Subcutaneous adipose tissue (tissue), 4 donors: ENCODE data around the gene PAM. TPM values are rescaled to one million over a fixed set of nuclear protein-coding genes. Genes with fewer than 3 reads are reported as not detected.

ENCODE experiments used
- CTCF ChIP-seq: fragments of 450-650 bp; IDR thresholded peaks from one replicate; pipeline ENCODE4 v1.5.1; 2016; ENCODE audit warnings: low read depth, mild to moderate bottlenecking, control low read depth, antibody characterized with exemption, moderate library complexity
- total RNA-seq, 4 donors: library from RNA; depleted of rRNA; stranded (reverse); fragments of >200 nt; gene quantifications; one replicate each; pipeline ENCODE4 v1.1.0, GENCODE V29; 2016

The PAM gene
- total RNA-seq, 4 donors from 2014 or later = 142 to 289 (median 225) TPM

DNA sequence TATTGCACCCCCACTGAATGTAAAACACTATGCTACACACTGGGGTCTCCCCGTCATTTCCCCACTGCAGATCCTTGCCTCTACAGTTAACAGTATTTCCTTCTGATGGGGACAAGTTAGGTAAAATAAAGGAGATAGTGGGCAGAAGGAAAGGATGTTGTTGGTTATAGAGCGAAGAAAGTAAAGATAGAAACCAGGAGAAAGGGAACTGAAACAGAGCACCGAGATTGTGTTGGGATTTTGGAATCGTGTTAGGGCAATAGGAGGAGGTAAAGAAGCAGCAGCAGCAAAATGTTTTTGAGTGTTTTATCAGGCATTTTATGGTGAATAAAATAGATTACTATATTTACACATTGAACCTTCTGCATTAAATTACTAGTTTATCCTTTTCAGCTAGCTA lies 60.0 kb downstream of the PAM start:
- no peak for TF ChIP-seq CTCF

DNA sequence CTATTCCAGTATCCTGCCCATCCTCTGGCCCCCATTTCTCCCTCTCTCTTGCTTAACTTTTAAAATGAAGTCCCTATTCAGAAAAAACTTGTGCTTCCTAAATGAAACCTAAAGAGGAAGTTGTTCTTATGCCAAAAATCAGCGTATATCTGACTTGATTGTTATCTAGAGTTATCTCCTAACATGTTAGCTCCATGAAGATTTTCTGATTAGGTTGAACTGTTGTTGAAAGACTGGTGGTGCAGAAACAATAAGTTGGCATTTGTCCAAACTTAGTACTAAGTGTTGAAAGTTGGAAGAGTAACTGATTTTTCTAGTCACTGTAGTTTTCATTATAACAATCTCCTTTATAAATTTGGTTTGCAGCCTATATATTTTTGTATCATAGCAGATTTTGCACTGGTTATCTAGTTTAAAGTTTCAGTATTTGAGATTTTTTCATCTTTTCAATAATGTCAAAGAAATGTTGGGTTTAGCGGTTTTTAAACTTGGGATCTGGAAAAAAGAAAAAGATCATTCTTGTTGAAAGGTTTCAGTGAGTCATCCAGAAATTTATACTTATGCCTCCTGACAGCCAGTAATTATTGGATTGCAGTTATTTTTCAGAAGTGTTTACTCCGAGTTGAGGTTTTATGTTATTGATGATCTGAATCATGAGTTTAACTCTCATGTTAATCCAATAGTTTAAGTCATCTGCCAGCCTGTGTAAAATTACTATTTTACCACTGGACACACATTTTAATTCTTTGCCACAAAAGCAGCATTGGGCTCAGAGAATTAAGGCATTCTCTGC lies 60.6 kb downstream of the PAM start:
- no peak for TF ChIP-seq CTCF

DNA sequence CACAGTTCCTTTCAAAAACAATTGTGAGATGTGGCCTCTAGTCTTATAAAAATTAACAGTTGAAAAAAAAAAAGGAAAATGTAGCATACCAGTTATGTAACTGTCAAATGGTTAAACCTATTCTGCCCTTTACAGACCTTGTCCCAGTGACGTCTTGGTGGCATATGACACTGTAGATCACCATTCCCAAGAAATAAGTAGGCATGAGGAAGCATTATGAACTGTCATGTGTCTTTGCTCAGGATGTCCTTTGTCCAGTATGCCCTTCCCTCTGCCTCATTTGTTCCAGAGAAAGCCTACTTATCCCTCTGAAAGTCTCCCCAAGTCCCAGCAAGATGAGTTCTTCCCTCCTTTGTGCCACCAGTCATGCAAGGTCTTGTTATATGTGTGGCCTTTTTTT lies 63.2 kb downstream of the PAM start:
- no peak for TF ChIP-seq CTCF

DNA sequence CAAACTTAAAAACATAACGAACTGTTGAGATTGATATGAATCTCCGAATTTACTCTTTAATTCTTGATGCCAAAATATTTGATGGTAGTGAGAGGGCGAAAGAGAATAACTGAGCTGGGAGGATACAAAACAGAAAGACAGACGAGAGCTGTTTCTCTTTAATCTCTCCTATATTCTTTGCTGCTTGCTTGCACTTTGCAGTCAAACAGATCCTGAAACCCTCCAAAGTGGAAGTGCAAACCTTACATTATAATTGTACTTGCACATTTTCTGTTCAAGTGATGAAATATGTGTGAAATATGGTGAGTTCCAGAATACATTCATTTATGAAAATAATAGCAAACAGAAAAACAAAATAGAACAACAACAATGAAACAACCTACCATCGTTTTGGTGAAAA lies 63.8 kb downstream of the PAM start:
- no peak for TF ChIP-seq CTCF

DNA sequence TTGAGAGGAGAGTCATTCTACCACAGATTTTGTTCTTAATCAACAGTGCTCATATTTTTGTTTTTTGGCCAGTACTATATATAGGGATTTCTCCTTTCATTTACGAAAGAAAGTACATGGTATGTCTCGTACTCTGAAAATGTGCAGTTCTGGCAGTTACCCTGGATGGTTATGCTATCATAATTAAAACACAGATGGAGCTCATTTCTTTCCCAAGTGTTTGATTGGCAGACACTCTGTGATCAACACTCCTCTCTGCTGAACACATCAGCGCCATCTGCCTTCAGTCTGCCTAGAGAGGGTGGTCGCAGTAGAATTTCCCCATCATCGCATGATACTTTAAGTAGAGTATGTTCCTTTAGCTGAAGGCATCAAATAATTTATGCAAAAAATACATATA lies 64.5 kb downstream of the PAM start:
- TF ChIP-seq CTCF = no peak

- no peak for TF ChIP-seq CTCF
These were observed 68.4 kb downstream of the PAM start for GRCh38 chr5:102823441-102823874.

GRCh38 chr5:102826629-102827028 lies 71.5 kb downstream of the PAM start:
- TF ChIP-seq CTCF = no peak
